Jurkat, Clone E6-1 (cell line): ENCODE results near the gene ZEB1.

Source experiments
- DNase-seq: peaks from one replicate; pipeline ENCODE4 v3.0.0-alpha.2; 2011; ENCODE audit warnings: low read depth, low spot score
- H3K4me3 ChIP-seq: 2 replicates; pipeline ENCODE4 v1.5.1; 2011; ENCODE audit warnings: mild to moderate bottlenecking, low read length, control low read depth, moderate library complexity

ZEB1 gene

GRCh38 chr10:31317171-31317570 is 1.8 kb upstream of the ZEB1 start:
- DNase-seq = no peak
- no peak overlapping the region for H3K4me3 ChIP-seq

GRCh38 chr10:31317652-31318381 is 1.2 kb upstream of the ZEB1 start:
- no peak for DNase-seq

GRCh38 chr10:31318382-31318853 is 598 bp upstream of the ZEB1 start:
- peak overlapping the region; percentile 88 for H3K4me3 ChIP-seq
- DNase-seq = peak; percentile 67

More at GRCh38 chr10:31317652-31318381, 1.2 kb upstream of the ZEB1 start:
- H3K4me3 ChIP-seq = peak overlapping the region; percentile 88

- peak overlapping the region; percentile 88 for H3K4me3 ChIP-seq
- DNase-seq = no peak
These were observed 860 bp downstream of the ZEB1 start for GRCh38 chr10:31319602-31320549.

- peak overlapping the region; percentile 88 for H3K4me3 ChIP-seq
- no peak for DNase-seq
These were observed 1.7 kb downstream of the ZEB1 start for GRCh38 chr10:31320550-31321211.

- no peak for DNase-seq
- peak overlapping the region; percentile 88 for H3K4me3 ChIP-seq
These were observed 2.5 kb downstream of the ZEB1 start for GRCh38 chr10:31321396-31321941.

- no peak overlapping the region for H3K4me3 ChIP-seq
- no peak for DNase-seq
These were observed 3.6 kb downstream of the ZEB1 start for GRCh38 chr10:31322647-31323046.

- H3K4me3 ChIP-seq = no peak overlapping the region
- peak; percentile 48 for DNase-seq
These were observed 21.3 kb downstream of the ZEB1 start for GRCh38 chr10:31340343-31340742.

- no peak overlapping the region for H3K4me3 ChIP-seq
- DNase-seq = peak; percentile 29
These were observed 22.5 kb downstream of the ZEB1 start for GRCh38 chr10:31341552-31341951.

GRCh38 chr10:31343009-31343408 is 24.0 kb downstream of the ZEB1 start:
- DNase-seq = no peak
- H3K4me3 ChIP-seq = no peak overlapping the region

GRCh38 chr10:31343551-31343950 is 24.5 kb downstream of the ZEB1 start:
- no peak for DNase-seq
- no peak overlapping the region for H3K4me3 ChIP-seq

GRCh38 chr10:31345886-31346285 is 26.9 kb downstream of the ZEB1 start:
- no peak for DNase-seq
- no peak overlapping the region for H3K4me3 ChIP-seq

GRCh38 chr10:31346953-31347352 is 27.9 kb downstream of the ZEB1 start:
- H3K4me3 ChIP-seq = no peak overlapping the region
- no peak for DNase-seq

GRCh38 chr10:31347705-31348104 is 28.7 kb downstream of the ZEB1 start:
- no peak for DNase-seq
- H3K4me3 ChIP-seq = no peak overlapping the region

GRCh38 chr10:31350891-31351290 is 31.9 kb downstream of the ZEB1 start:
- H3K4me3 ChIP-seq = no peak overlapping the region
- DNase-seq = no peak

GRCh38 chr10:31352436-31353226 is 33.6 kb downstream of the ZEB1 start:
- no peak for DNase-seq
- H3K4me3 ChIP-seq = no peak overlapping the region

GRCh38 chr10:31353574-31353973 is 34.6 kb downstream of the ZEB1 start:
- DNase-seq = peak; percentile 17
- no peak overlapping the region for H3K4me3 ChIP-seq

- H3K4me3 ChIP-seq = no peak overlapping the region
- no peak for DNase-seq
These were observed 39.8 kb downstream of the ZEB1 start for GRCh38 chr10:31358688-31359330.
